HEK293T (cell line): ENCODE results near the gene GPRIN3.

ENCODE experiments used
- CTCF ChIA-PET: fragments of 350-600 bp; formaldehyde crosslinking; extraction: SDS; loops from one replicate; lab custom pipeline; 2021; ENCODE audit warnings: antibody characterized with exemption, inconsistent platforms; lab: Yijun Ruan, JAX
- POLR2A ChIA-PET: fragments of 350-600 bp; formaldehyde crosslinking; extraction: SDS; loops from one replicate; lab custom pipeline; 2020; ENCODE audit warnings: antibody characterized with exemption, inconsistent platforms; lab: Yijun Ruan, JAX
- DNase-seq: peaks from one replicate; pipeline ENCODE4 v3.0.0; 2012; ENCODE audit warnings: mixed read lengths; ENCODE audit errors: extremely low spot score
- ARNT ChIP-seq: fragments of 450-650 bp; IDR thresholded peaks from 2 replicates; pipeline ENCODE4 v1.6.1; 2017; ENCODE audit warnings: mild to moderate bottlenecking
- BHLHE40 ChIP-seq: fragments of 450-650 bp; IDR thresholded peaks from 2 replicates; pipeline ENCODE4 v1.6.1; 2016; ENCODE audit warnings: mild to moderate bottlenecking, moderate library complexity, borderline replicate concordance
- CTBP1 ChIP-seq: fragments of 450-650 bp; IDR thresholded peaks from 2 replicates; pipeline ENCODE4 v1.6.1; 2016; ENCODE audit warnings: borderline replicate concordance
- ELF4 ChIP-seq: fragments of 450-650 bp; IDR thresholded peaks from 2 replicates; pipeline ENCODE4 v1.6.1; 2017; ENCODE audit warnings: antibody characterized with exemption
- FOXA1 ChIP-seq: fragments of 450-650 bp; IDR thresholded peaks from 2 replicates; pipeline ENCODE4 v1.6.1; 2016; ENCODE audit warnings: mild to moderate bottlenecking
- FOXK2 ChIP-seq: fragments of 450-650 bp; IDR thresholded peaks from 2 replicates; pipeline ENCODE4 v1.6.1; 2016; ENCODE audit warnings: mild to moderate bottlenecking
- FOXM1 ChIP-seq: fragments of 450-650 bp; IDR thresholded peaks from 2 replicates; pipeline ENCODE4 v1.6.1; 2017; ENCODE audit warnings: mild to moderate bottlenecking, borderline replicate concordance
- HDGF ChIP-seq: fragments of 450-650 bp; IDR thresholded peaks from 2 replicates; pipeline ENCODE4 v1.6.1; 2017; ENCODE audit warnings: antibody characterized with exemption, borderline replicate concordance
- L3MBTL2 ChIP-seq: fragments of 450-650 bp; conservative IDR thresholded peaks from 2 replicates; pipeline ENCODE4 v1.6.1; 2016; ENCODE audit warnings: mild to moderate bottlenecking
- LEF1 ChIP-seq: fragments of 450-650 bp; IDR thresholded peaks from 2 replicates; pipeline ENCODE4 v1.6.1; 2017; ENCODE audit warnings: mild to moderate bottlenecking, borderline replicate concordance
- NFRKB ChIP-seq: fragments of 450-650 bp; IDR thresholded peaks from 2 replicates; pipeline ENCODE4 v1.6.1; 2016; ENCODE audit warnings: mild to moderate bottlenecking, moderate library complexity
- PKNOX1 ChIP-seq: fragments of 450-650 bp; IDR thresholded peaks from 2 replicates; pipeline ENCODE4 v1.6.1; 2016
- SP1 ChIP-seq: fragments of 450-650 bp; IDR thresholded peaks from 2 replicates; pipeline ENCODE4 v1.6.1; 2017
- SUZ12 ChIP-seq: fragments of 450-650 bp; IDR thresholded peaks from 2 replicates; pipeline ENCODE4 v1.6.1; 2016; ENCODE audit warnings: mild to moderate bottlenecking
- TARDBP ChIP-seq: fragments of 450-650 bp; IDR thresholded peaks from 2 replicates; pipeline ENCODE4 v1.6.1; 2016
- ZNF384 ChIP-seq: fragments of 450-650 bp; IDR thresholded peaks from 2 replicates; pipeline ENCODE4 v1.6.1; 2016

Gene GPRIN3

GRCh38 chr4:89307178-89307445 lies 488 bp downstream of the GPRIN3 start:
- TF ChIP-seq NFRKB (no peak), ARNT (no peak)
- no peak for DNase-seq
- CTCF ChIA-PET, result no interaction called here
- POLR2A ChIA-PET, result interaction anchor here (1.0 kb wide), 1 partner anchor 8 kb away, joined by 7 read pairs; no protein-coding TSS in a partner anchor

GRCh38 chr4:89306486-89307177 lies 968 bp downstream of the GPRIN3 start:
- ChIA-PET POLR2A (no interaction called here), CTCF (no interaction called here)
- TF ChIP-seq ARNT (no peak), LEF1 (no peak), FOXA1 (no peak), FOXK2 (no peak), PKNOX1 (peak; percentile 40; the same call in 1 of the 2 replicates), SP1 (no peak), L3MBTL2 (0 out of 2 replicates have a peak, but pooled peaks have one; percentile 11), TARDBP (no peak), NFRKB (no peak)
- DNase-seq, result no peak

GRCh38 chr4:89305712-89306437 lies 1.7 kb downstream of the GPRIN3 start:
- CTCF ChIA-PET, result no interaction called here
- POLR2A ChIA-PET, result no interaction called here
- TF ChIP-seq ELF4 (no peak), FOXA1 (no peak), SUZ12 (no peak), BHLHE40 (no peak), HDGF (no peak), ARNT (no peak), NFRKB (no peak)
- no peak for DNase-seq

GRCh38 chr4:89305028-89305427 lies 2.6 kb downstream of the GPRIN3 start:
- CTCF ChIA-PET, result no interaction called here
- no peak for DNase-seq
- TF ChIP-seq FOXM1 (no peak), FOXA1 (no peak), L3MBTL2 (no peak), ZNF384 (no peak), ELF4 (no peak), TARDBP (no peak), FOXK2 (no peak), SP1 (no peak), HDGF (no peak), PKNOX1 (no peak), BHLHE40 (no peak), NFRKB (no peak), SUZ12 (no peak), ARNT (no peak), CTBP1 (no peak), LEF1 (no peak)
- POLR2A ChIA-PET, result no interaction called here

- ChIA-PET POLR2A (no interaction called here), CTCF (no interaction called here)
- DNase-seq, result no peak
- no peak for TF ChIP-seq HDGF
- TF ChIP-seq SP1, result no peak
- no peak for TF ChIP-seq LEF1
- no peak for TF ChIP-seq NFRKB
- no peak for TF ChIP-seq TARDBP
- TF ChIP-seq ELF4, result no peak
- TF ChIP-seq FOXK2, result no peak
- no peak for TF ChIP-seq FOXA1
Observed at GRCh38 chr4:89303814-89304388, 3.7 kb downstream of the GPRIN3 start.

GRCh38 chr4:89303177-89303576 lies 4.4 kb downstream of the GPRIN3 start:
- TF ChIP-seq FOXM1 (no peak), CTBP1 (peak; percentile 63; the same call in 1 of the 2 replicates), PKNOX1 (peak; percentile 91)
- ChIA-PET CTCF (no interaction called here), POLR2A (no interaction called here)
- DNase-seq, result peak; percentile 28

GRCh38 chr4:89301902-89302301 lies 5.7 kb downstream of the GPRIN3 start:
- POLR2A ChIA-PET, result no interaction called here
- no peak for TF ChIP-seq PKNOX1
- no peak for TF ChIP-seq BHLHE40
- no peak for TF ChIP-seq ELF4
- TF ChIP-seq FOXK2, result no peak
- TF ChIP-seq SP1, result no peak
- TF ChIP-seq NFRKB, result no peak
- no peak for TF ChIP-seq HDGF
- no peak for TF ChIP-seq SUZ12
- DNase-seq, result no peak
- CTCF ChIA-PET, result no interaction called here
